Type B pancreatic cell (in vitro differentiated cells): Measurements from ENCODE around the gene ZNF555. TPM values are rescaled to one million over a fixed set of nuclear protein-coding genes. Genes with fewer than 3 reads are reported as not detected.

ENCODE experiments used
- DNase-seq: peaks from one replicate; pipeline ENCODE4 v3.0.0; 2021; ENCODE audit warnings: mixed read lengths; ENCODE audit not compliant: unreplicated experiment; ENCODE audit errors: extremely low spot score
- H3K27ac Mint-ChIP-seq: 2 replicates; pipeline ENCODE4 v1.8.0; 2021; ENCODE audit warnings: mild to moderate bottlenecking, mixed read lengths
- H3K27me3 Mint-ChIP-seq: 2 replicates; pipeline ENCODE4 v1.8.0; 2021; ENCODE audit warnings: mixed read lengths
- H3K36me3 Mint-ChIP-seq: 2 replicates; pipeline ENCODE4 v1.8.0; 2021; ENCODE audit warnings: mixed read lengths
- H3K4me1 Mint-ChIP-seq: one replicate; pipeline ENCODE4 v1.8.0; 2021; ENCODE audit warnings: mixed read lengths; ENCODE audit not compliant: unreplicated experiment
- H3K4me3 Mint-ChIP-seq: 2 replicates; pipeline ENCODE4 v1.8.0; 2021; ENCODE audit warnings: mild to moderate bottlenecking, mixed read lengths
- H3K9me3 Mint-ChIP-seq: 2 replicates; pipeline ENCODE4 v1.8.0; 2021; ENCODE audit warnings: mixed read lengths
- total RNA-seq: library from RNA; stranded (reverse); gene quantifications from 2 replicates; pipeline ENCODE4 v1.2.1, GENCODE V29; 2021; ENCODE audit warnings: low replicate concordance
- TF ChIP-seq, protein P1 (sequence below): fragments of 200-600 bp; sonication (generic); conservative IDR thresholded peaks from 2 replicates; pipeline ENCODE4 v1.5.0; 2021; ENCODE audit warnings: antibody characterized with exemption, mild to moderate bottlenecking

The ZNF555 gene
- total RNA-seq, 1 donor from 2014 or later: 9.7 TPM

DNA sequence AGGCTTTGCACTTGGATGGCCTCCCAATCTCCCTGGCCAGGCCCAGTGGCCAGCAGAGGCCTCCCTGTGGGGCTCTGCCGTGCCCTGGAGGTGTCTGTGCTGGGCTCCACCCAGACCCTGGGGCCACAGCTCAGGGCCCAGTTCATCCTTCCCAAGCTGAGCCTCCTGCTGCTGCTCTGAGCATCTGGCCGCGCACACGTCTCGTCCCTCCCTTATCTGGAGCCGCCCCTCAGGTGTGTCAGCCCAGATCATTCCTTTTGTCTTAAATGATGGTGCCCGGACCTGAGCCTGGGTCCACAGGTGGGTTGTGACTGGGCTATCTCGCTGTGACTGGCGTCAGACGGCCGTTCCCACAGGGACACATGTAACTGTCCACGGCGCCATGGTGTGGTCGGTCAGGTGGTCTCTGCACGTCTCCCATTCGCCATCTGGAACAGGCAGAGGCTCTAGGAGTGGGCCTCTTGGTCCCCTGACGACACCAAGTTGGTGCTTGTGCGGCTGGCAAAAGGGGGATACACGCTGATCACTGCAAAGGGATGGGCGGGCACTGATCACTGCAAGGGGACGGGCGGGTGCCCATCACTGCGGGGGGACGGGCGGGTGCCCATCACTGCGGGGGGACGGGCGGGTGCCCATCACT is 35.9 kb upstream of the ZNF555 start:
- TF ChIP-seq, protein P1, sequence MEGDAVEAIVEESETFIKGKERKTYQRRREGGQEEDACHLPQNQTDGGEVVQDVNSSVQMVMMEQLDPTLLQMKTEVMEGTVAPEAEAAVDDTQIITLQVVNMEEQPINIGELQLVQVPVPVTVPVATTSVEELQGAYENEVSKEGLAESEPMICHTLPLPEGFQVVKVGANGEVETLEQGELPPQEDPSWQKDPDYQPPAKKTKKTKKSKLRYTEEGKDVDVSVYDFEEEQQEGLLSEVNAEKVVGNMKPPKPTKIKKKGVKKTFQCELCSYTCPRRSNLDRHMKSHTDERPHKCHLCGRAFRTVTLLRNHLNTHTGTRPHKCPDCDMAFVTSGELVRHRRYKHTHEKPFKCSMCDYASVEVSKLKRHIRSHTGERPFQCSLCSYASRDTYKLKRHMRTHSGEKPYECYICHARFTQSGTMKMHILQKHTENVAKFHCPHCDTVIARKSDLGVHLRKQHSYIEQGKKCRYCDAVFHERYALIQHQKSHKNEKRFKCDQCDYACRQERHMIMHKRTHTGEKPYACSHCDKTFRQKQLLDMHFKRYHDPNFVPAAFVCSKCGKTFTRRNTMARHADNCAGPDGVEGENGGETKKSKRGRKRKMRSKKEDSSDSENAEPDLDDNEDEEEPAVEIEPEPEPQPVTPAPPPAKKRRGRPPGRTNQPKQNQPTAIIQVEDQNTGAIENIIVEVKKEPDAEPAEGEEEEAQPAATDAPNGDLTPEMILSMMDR: no peak
- DNase-seq: no peak
- H3K27me3 Mint-ChIP-seq: no peaks in the 10 kb centered on the region
- no peak overlapping the region for H3K27ac Mint-ChIP-seq
- peaks cover 12% of the 10 kb centered on the region for H3K36me3 Mint-ChIP-seq
- no peaks in the 10 kb centered on the region for H3K9me3 Mint-ChIP-seq
- no peak overlapping the region for H3K4me3 Mint-ChIP-seq
- no peaks in the 10 kb centered on the region for H3K4me1 Mint-ChIP-seq

DNA sequence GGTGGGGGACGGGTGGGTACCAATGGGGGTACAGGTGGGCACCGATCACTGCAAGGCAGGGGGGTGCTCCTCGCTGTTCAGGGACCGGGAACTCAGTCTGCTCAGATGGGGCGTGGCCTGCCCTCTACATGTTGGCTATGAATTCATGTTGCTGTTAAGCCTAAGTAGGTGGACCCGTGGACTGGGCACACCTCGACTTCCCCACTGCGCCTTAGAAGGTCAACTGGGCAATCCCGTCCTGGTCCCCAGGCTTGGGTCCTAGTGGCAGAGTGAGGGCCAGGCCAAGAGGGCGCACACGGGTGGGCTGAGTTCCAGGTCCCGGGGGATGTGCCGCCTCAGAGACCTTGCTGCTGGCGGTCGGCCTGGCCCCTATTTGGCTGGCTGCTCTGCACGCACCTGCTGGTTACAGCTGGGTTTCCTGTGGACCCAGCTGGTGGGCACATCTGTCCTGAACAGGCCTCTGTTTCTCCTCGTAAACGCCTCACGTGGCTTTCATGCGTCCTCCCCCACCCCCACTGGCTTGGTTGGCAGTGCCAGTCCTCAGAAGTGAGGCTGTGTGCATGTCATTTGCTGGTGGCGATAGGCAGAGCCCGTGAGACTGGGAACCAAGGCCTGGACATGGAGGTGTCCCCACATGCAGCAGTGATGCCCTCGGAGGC is 35.2 kb upstream of the ZNF555 start:
- H3K36me3 Mint-ChIP-seq: peaks cover 8% of the 10 kb centered on the region
- no peak overlapping the region for H3K27ac Mint-ChIP-seq
- no peaks in the 10 kb centered on the region for H3K27me3 Mint-ChIP-seq
- no peak overlapping the region for H3K4me3 Mint-ChIP-seq
- no peaks in the 10 kb centered on the region for H3K4me1 Mint-ChIP-seq
- no peaks in the 10 kb centered on the region for H3K9me3 Mint-ChIP-seq
- DNase-seq: no peak
- TF ChIP-seq, protein P1: no peak

DNA sequence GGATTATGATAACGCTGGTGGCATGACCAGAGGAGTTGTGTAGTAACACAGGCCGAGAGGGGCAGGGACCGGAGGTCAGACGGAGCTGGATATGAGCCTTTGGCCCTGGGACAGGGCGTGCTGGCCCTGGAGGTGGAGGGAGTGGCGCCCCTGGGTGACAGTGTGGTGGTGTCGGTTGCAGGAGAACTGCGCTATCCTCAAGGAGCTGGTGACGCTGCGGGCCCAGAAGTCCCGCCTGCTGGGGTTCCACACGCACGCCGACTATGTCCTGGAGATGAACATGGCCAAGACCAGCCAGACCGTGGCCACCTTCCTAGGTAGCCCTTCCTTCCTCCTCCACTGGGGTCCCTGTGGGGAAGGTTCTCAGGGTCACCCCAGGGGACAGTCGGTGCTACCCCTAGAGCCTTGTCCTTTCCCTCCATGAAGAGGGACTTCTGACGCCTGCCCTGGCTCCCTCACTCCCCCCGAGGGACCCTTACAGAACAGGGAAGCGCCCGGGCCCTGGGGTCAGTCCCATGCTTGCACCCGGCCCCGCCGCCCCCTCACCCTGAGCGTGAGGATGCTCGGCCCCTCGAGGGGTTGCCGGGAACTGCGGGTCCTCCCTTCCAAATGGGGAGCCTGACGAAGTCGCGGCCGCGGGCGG is 34.4 kb upstream of the ZNF555 start:
- Mint-ChIP-seq H3K4me3 (no peak overlapping the region), H3K27ac (no peak overlapping the region), H3K4me1 (no peaks in the 10 kb centered on the region), H3K9me3 (no peaks in the 10 kb centered on the region), H3K36me3 (peaks cover 8% of the 10 kb centered on the region), H3K27me3 (no peaks in the 10 kb centered on the region)
- DNase-seq: no peak
- TF ChIP-seq, protein P1: no peak

DNA sequence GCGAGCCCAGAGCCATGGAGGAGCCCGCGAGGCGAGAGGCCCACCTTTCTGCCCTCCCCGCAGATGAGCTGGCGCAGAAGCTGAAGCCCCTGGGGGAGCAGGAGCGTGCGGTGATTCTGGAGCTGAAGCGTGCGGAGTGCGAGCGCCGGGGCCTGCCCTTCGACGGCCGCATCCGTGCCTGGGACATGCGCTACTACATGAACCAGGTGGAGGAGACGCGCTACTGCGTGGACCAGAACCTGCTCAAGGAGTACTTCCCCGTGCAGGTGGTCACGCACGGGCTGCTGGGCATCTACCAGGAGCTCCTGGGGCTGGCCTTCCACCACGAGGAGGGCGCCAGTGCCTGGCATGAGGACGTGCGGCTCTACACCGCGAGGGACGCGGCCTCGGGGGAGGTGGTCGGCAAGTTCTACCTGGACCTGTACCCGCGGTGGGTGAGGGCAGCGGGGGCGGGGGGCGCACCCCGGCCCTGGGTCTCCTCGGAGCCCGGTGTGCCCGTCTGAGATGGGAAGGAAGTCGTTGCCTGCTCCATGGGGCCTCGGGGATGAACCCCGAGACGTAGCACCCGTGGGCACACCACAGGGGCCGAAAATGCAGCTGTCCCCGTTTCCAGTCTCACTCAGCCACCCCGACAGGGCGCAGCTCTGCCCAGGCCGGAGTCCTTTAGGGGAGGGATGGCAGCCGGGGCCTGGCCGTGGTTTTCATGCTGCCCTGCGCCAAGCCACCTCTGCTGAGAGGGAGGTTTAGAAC is 33.7 kb upstream of the ZNF555 start:
- no peak overlapping the region for H3K27ac Mint-ChIP-seq
- no peaks in the 10 kb centered on the region for H3K9me3 Mint-ChIP-seq
- H3K36me3 Mint-ChIP-seq: peaks cover 6% of the 10 kb centered on the region
- H3K4me3 Mint-ChIP-seq: no peak overlapping the region
- DNase-seq: no peak
- TF ChIP-seq, protein P1: no peak
- H3K27me3 Mint-ChIP-seq: no peaks in the 10 kb centered on the region
- no peaks in the 10 kb centered on the region for H3K4me1 Mint-ChIP-seq

DNA sequence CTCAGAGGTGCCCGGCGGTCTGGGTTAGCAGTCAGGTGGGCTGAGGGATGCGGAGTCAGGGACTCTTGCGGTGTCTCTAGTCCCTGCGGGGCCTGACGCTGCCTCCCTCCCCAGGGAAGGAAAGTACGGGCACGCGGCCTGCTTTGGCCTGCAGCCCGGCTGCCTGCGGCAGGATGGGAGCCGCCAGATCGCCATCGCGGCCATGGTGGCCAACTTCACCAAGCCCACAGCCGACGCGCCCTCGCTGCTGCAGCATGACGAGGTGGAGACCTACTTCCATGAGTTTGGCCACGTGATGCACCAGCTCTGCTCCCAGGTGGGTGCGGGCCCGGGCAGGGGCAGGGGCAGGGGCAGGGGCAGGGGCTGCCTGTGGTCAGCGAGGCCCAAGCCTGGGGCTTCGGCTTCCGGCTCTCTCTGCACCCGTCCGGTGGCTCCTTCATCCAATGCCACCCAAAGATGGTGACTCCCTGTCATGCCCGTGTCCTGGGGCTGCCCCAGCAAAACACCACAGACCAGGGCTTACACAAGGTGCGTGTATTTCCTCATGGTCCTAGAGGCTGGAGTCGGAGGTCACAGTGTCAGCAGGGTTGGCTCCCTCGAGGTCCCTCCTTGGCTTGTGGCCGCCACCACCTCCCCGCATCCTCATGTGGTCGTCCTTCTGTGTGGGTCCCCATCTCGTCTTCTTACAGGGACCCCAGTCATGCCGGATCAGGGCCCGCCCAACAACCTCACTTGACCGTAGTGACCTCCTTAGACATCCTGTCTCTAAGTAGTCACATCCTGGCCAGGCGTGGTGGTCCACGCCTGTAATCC is 32.9 kb upstream of the ZNF555 start:
- H3K36me3 Mint-ChIP-seq: peaks cover 3% of the 10 kb centered on the region

More for the DNA sequence above, 32.9 kb upstream of the ZNF555 start:
- TF ChIP-seq, protein P1: no peak
- no peak overlapping the region for H3K27ac Mint-ChIP-seq
- DNase-seq: no peak
- no peaks in the 10 kb centered on the region for H3K27me3 Mint-ChIP-seq
- H3K9me3 Mint-ChIP-seq: no peaks in the 10 kb centered on the region
- H3K4me1 Mint-ChIP-seq: no peaks in the 10 kb centered on the region
- no peak overlapping the region for H3K4me3 Mint-ChIP-seq
